ENCODE data around the gene ZBTB8OS. TPM values are rescaled to one million over a fixed set of nuclear protein-coding genes. Genes with fewer than 3 reads are reported as not detected.

ZBTB8OS gene
- total RNA-seq, 4 donors from 2014 or later: 2.6 to 37.2 (median 13.9) TPM

DNA sequence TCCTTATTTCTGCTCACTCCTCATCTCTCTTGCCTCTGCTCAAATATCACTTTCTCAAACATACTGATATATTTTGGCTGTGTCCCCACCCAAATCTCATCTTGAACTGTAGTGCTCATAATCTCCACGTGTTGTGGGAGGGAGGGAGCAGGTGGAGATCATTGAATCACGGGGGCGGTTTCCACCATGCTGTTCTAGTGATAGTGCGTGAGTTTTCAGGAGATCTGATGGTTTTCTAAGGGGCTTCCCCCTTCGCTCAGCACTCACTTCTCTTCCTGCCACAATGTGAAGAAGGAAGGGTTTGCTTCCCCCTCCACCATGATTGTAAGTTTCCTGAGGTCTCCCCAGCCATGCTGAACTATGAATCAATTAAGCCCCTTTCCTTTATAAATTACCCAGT, 26.6 kb downstream of the ZBTB8OS start:
- intact Hi-C loops (cut with DNase I; ENCODE audit: low total_unique reads): no loop called here
- H3K36me3 ChIP-seq: no peaks in the 10 kb centered on the region
- TF ChIP-seq, protein P1, sequence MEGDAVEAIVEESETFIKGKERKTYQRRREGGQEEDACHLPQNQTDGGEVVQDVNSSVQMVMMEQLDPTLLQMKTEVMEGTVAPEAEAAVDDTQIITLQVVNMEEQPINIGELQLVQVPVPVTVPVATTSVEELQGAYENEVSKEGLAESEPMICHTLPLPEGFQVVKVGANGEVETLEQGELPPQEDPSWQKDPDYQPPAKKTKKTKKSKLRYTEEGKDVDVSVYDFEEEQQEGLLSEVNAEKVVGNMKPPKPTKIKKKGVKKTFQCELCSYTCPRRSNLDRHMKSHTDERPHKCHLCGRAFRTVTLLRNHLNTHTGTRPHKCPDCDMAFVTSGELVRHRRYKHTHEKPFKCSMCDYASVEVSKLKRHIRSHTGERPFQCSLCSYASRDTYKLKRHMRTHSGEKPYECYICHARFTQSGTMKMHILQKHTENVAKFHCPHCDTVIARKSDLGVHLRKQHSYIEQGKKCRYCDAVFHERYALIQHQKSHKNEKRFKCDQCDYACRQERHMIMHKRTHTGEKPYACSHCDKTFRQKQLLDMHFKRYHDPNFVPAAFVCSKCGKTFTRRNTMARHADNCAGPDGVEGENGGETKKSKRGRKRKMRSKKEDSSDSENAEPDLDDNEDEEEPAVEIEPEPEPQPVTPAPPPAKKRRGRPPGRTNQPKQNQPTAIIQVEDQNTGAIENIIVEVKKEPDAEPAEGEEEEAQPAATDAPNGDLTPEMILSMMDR (IDR thresholded peaks at IDR 0.05): no peak
- TF ChIP-seq POLR2A (IDR thresholded peaks at IDR 0.05): no peak
- H3K4me1 ChIP-seq: no peaks in the 10 kb centered on the region
- H3K27me3 ChIP-seq: no peaks in the 10 kb centered on the region
- H3K4me3 ChIP-seq: no peak overlapping the region
- no peak overlapping the region for H3K27ac ChIP-seq
- DNase-seq: no peak
- no peaks in the 10 kb centered on the region for H3K9me3 ChIP-seq

GRCh38 chr1:32622806-32623681, 27.3 kb downstream of the ZBTB8OS start:
- Histone ChIP-seq H3K27ac (no peak overlapping the region), H3K9me3 (no peaks in the 10 kb centered on the region), H3K36me3 (no peaks in the 10 kb centered on the region), H3K4me3 (no peak overlapping the region), H3K4me1 (no peaks in the 10 kb centered on the region), H3K27me3 (no peaks in the 10 kb centered on the region)
- intact Hi-C loops (cut with DNase I; ENCODE audit: low total_unique reads): no loop called here
- no peak for DNase-seq
- TF ChIP-seq, protein P1 (IDR thresholded peaks at IDR 0.05): no peak
- no peak for TF ChIP-seq POLR2A (IDR thresholded peaks at IDR 0.05)

DNA sequence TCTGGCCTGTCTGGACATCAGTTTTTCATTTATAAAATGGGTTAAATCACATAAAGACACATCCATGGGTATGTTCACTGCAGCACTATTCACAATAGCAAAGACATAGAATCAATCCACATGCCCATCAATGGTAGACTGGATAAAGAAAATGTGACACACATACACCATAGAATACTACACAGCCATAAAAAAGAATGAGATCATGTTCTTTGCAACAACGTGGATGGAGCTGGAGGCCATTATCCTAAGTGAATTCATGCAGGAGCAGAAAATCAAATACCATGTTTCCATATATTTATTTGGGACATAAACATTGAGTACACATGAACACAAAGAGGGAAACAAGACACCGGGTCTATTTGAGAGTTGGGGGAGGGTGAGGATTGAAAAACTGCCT, 28.1 kb downstream of the ZBTB8OS start:
- Histone ChIP-seq H3K9me3 (no peaks in the 10 kb centered on the region), H3K4me3 (no peak overlapping the region), H3K27ac (no peak overlapping the region), H3K36me3 (no peaks in the 10 kb centered on the region), H3K27me3 (no peaks in the 10 kb centered on the region), H3K4me1 (no peaks in the 10 kb centered on the region)
- no peak for TF ChIP-seq POLR2A (IDR thresholded peaks at IDR 0.05)
- TF ChIP-seq, protein P1 (IDR thresholded peaks at IDR 0.05): no peak
- DNase-seq: no peak
- intact Hi-C loops (cut with DNase I; ENCODE audit: low total_unique reads): no loop called here

GRCh38 chr1:32619701-32620485, 30.5 kb downstream of the ZBTB8OS start:
- H3K4me3 ChIP-seq: no peak overlapping the region
- H3K27ac ChIP-seq: no peak overlapping the region
- intact Hi-C loops (cut with DNase I; ENCODE audit: low total_unique reads): no loop called here
- H3K27me3 ChIP-seq: no peaks in the 10 kb centered on the region
- TF ChIP-seq, protein P1 (IDR thresholded peaks at IDR 0.05): peak in 3 of 4 experiments; percentile 17 to 34 (median 22)
- TF ChIP-seq POLR2A (IDR thresholded peaks at IDR 0.05): no peak
- H3K36me3 ChIP-seq: no peaks in the 10 kb centered on the region
- DNase-seq: no peak
- H3K4me1 ChIP-seq: no peaks in the 10 kb centered on the region
- H3K9me3 ChIP-seq: no peaks in the 10 kb centered on the region

Data from uterus (tissue), 4 donors.